HCT116 (cell line): ENCODE data around the gene TLN1. TPM values are rescaled to one million over a fixed set of nuclear protein-coding genes. Genes with fewer than 3 reads are reported as not detected.
A peak's percentile ranks its signal among the peaks of the same experiment; 100 is the strongest.

ENCODE experiments used
- ATAC-seq: fragments of 200-7000 bp; cut with Tn5 transposase; 2 replicates; pipeline ENCODE4 v1.9.1; 2020; ENCODE audit warnings: mild to moderate bottlenecking, moderate library complexity
- BruUV-seq: library from RNA; stranded (reverse); fragments of 400-500 nt; replicated peaks from 2 replicates; lab custom pipeline; 2021; lab: Mats Ljungman, UMichigan
- CTCF ChIA-PET: fragments of 300-600 bp; sonication (Branson Sonifier 250); formaldehyde crosslinking; loops from one replicate; lab custom pipeline; 2021; ENCODE audit warnings: antibody characterized with exemption; lab: Charles Lee
- POLR2A ChIA-PET: fragments of 300-600, 350-600 bp; sonication (Branson Sonifier 250); formaldehyde crosslinking; loops from one replicate; lab custom pipeline; 2021; ENCODE audit warnings: antibody characterized with exemption; lab: Charles Lee
- RAD21 ChIA-PET, 2 experiments: fragments of 300-600 bp; sonication (Branson Sonifier 250); formaldehyde crosslinking; loops; one replicate each; lab custom pipeline; 2023; ENCODE audit warnings: low total read pairs in 2 of 2; ENCODE audit not compliant: uncharacterized antibody in 2 of 2, unreplicated experiment in 2 of 2, low non-redundant PET in 1 of 2; lab: Charles Lee
- DNase-seq: peaks from one replicate; pipeline ENCODE4 v3.0.0-alpha.2; 2010; ENCODE audit warnings: low read depth, low spot score
- H2AFZ ChIP-seq: fragments of 200-600 bp; shearing (Covaris generic), sonication (generic); 2 replicates; pipeline ENCODE4 v1.6.1; 2017; ENCODE audit warnings: low read depth, mixed run types, mixed read lengths, antibody characterized with exemption, low read length; ENCODE audit not compliant: poor library complexity, severe bottlenecking
- H3K27ac ChIP-seq: 2 replicates; pipeline ENCODE4 v1.5.1; 2012; ENCODE audit warnings: low read depth, low read length
- H3K27me3 ChIP-seq: fragments of 200-600 bp; sonication (generic); 2 replicates; pipeline ENCODE4 v1.6.1; 2016; ENCODE audit warnings: mixed run types, low read length, mixed read lengths; ENCODE audit not compliant: insufficient read depth
- H3K36me3 ChIP-seq, 2 experiments: fragments of 200-500 bp in 1 of 2; fragments of 200-600 bp in 1 of 2; sonication (Bioruptor generic) in 1 of 2; sonication (generic) in 1 of 2; 2 replicates each; pipeline versions ENCODE4 v1.5.1 to v1.6.1; 2014 to 2016; ENCODE audit warnings: low read length in 2 of 2, inconsistent platforms in 1 of 2, mixed read lengths in 1 of 2, mixed run types in 1 of 2; ENCODE audit not compliant: insufficient read depth in 2 of 2, control insufficient read depth in 1 of 2
- H3K4me1 ChIP-seq, 2 experiments: fragments of 200-600 bp in 1 of 2; sonication (generic) in 1 of 2; 2 replicates each; pipeline versions ENCODE4 v1.5.1 to v1.6.1; 2012 to 2017; ENCODE audit warnings: low read length in 2 of 2, inconsistent platforms in 1 of 2, mild to moderate bottlenecking in 1 of 2, mixed read lengths in 1 of 2, mixed run types in 1 of 2, moderate library complexity in 1 of 2; ENCODE audit not compliant: insufficient read depth in 2 of 2, control insufficient read depth in 1 of 2
- H3K4me2 ChIP-seq: fragments of 200-600 bp; sonication (generic); 2 replicates; pipeline ENCODE4 v1.6.1; 2017; ENCODE audit warnings: mixed run types, low read length, mixed read lengths
- H3K4me3 ChIP-seq, 2 experiments: fragments of 200-600 bp in 1 of 2; sonication (generic) in 1 of 2; replicated peaks in 1 of 2; 2 replicates each; pipeline ENCODE4 v1.5.1; 2011 to 2016; ENCODE audit warnings: low read length in 2 of 2, control low read depth in 1 of 2, low read depth in 1 of 2, mild to moderate bottlenecking in 1 of 2, mixed read lengths in 1 of 2, mixed run types in 1 of 2
- H3K79me2 ChIP-seq: fragments of 200-600 bp; sonication (generic); 2 replicates; pipeline ENCODE4 v1.6.1; 2017; ENCODE audit warnings: mild to moderate bottlenecking, mixed run types, low read length, moderate library complexity, mixed read lengths; ENCODE audit not compliant: insufficient read depth
- H3K9ac ChIP-seq: fragments of 200-600 bp; sonication (generic); 2 replicates; pipeline ENCODE4 v1.6.1; 2016; ENCODE audit warnings: low read length, mixed read lengths
- H3K9me2 ChIP-seq: fragments of 200-600 bp; sonication (generic), shearing (Covaris generic); 2 replicates; pipeline ENCODE4 v1.6.1; 2017; ENCODE audit warnings: mixed run types, mild to moderate bottlenecking, moderate library complexity; ENCODE audit not compliant: insufficient read depth
- H3K9me3 ChIP-seq, 2 experiments: fragments of 200-500 bp in 1 of 2; fragments of 200-600 bp in 1 of 2; sonication (Bioruptor generic) in 1 of 2; sonication (generic) in 1 of 2; 2 replicates each; pipeline ENCODE4 v1.6.1; 2014 to 2017; ENCODE audit warnings: low read length in 2 of 2, mixed read lengths in 2 of 2, inconsistent platforms in 1 of 2, low read depth in 1 of 2, mild to moderate bottlenecking in 1 of 2, mixed run types in 1 of 2, moderate library complexity in 1 of 2; ENCODE audit not compliant: control insufficient read depth in 1 of 2, insufficient read depth in 1 of 2
- H4K20me1 ChIP-seq: fragments of 200-600 bp; sonication (generic), shearing (Covaris generic); 2 replicates; pipeline ENCODE4 v1.6.1; 2017; ENCODE audit warnings: mixed run types, mild to moderate bottlenecking, moderate library complexity; ENCODE audit not compliant: insufficient read depth
- ATF3 ChIP-seq: IDR thresholded peaks from 2 replicates; pipeline ENCODE4 v1.6.1; 2012
- CTCF ChIP-seq, 3 experiments: fragments of 200-600 bp in 1 of 3; sonication (generic) in 1 of 3; IDR thresholded peaks in 2 of 3; conservative IDR thresholded peaks in 1 of 3; 2 replicates each; pipeline ENCODE4 v1.5.1; 2012 to 2017; ENCODE audit warnings: low read depth in 2 of 3, low read length in 2 of 3, antibody characterized with exemption in 1 of 3, borderline replicate concordance in 1 of 3, control low read depth in 1 of 3, mild to moderate bottlenecking in 1 of 3, mixed read lengths in 1 of 3, mixed run types in 1 of 3, moderate library complexity in 1 of 3; ENCODE audit not compliant: insufficient read depth in 1 of 3
- ELF1 ChIP-seq: IDR thresholded peaks from 2 replicates; pipeline ENCODE4 v1.6.1; 2012; ENCODE audit warnings: low read depth, borderline replicate concordance
- EZH2 ChIP-seq: fragments of 200-600 bp; sonication (generic); IDR thresholded peaks from 2 replicates; pipeline ENCODE4 v1.6.1; 2017; ENCODE audit warnings: antibody characterized with exemption, mixed run types
- FOSL1 ChIP-seq: IDR thresholded peaks from 2 replicates; pipeline ENCODE4 v1.6.1; 2012; ENCODE audit warnings: low read depth
- JUND ChIP-seq: IDR thresholded peaks from 2 replicates; pipeline ENCODE4 v1.6.1; 2012
- POLR2A ChIP-seq: IDR thresholded peaks from 2 replicates; pipeline ENCODE4 v1.7.0; 2011; ENCODE audit warnings: borderline replicate concordance; ENCODE audit not compliant: insufficient read depth, insufficient read length; ENCODE audit errors: extremely low read depth
- POLR2AphosphoS5 ChIP-seq: IDR thresholded peaks from 2 replicates; pipeline ENCODE4 v1.6.1; 2011; ENCODE audit warnings: mild to moderate bottlenecking, low read depth, low read length, moderate library complexity
- RAD21 ChIP-seq: IDR thresholded peaks from 2 replicates; pipeline ENCODE4 v1.6.1; 2012; ENCODE audit warnings: low read depth, mild to moderate bottlenecking
- REST ChIP-seq: IDR thresholded peaks from 2 replicates; pipeline ENCODE4 v1.6.1; 2012; ENCODE audit warnings: low read depth
- SIN3A ChIP-seq: IDR thresholded peaks from 2 replicates; pipeline ENCODE4 v1.6.1; 2012; ENCODE audit warnings: low read depth
- SRF ChIP-seq: IDR thresholded peaks from 2 replicates; pipeline ENCODE4 v1.6.1; 2012; ENCODE audit warnings: low read depth
- TCF7L2 ChIP-seq: IDR thresholded peaks from 2 replicates; pipeline ENCODE4 v1.7.0; 2011; ENCODE audit warnings: borderline replicate concordance, inconsistent platforms; ENCODE audit not compliant: insufficient read depth, insufficient read length; ENCODE audit errors: extremely low read depth
- YY1 ChIP-seq: IDR thresholded peaks from 2 replicates; pipeline ENCODE4 v1.6.1; 2011; ENCODE audit warnings: low read length, low read depth, moderate library complexity, mild to moderate bottlenecking; ENCODE audit not compliant: insufficient replicate concordance; ENCODE audit errors: extremely low read depth
- ZBTB33 ChIP-seq: IDR thresholded peaks from 2 replicates; pipeline ENCODE4 v1.6.1; 2011; ENCODE audit warnings: mild to moderate bottlenecking, low read length, moderate library complexity; ENCODE audit not compliant: insufficient replicate concordance; ENCODE audit errors: extremely low read depth
- ZFX ChIP-seq: fragments of 450-650 bp; IDR thresholded peaks from 2 replicates; pipeline ENCODE4 v1.6.1; 2017
- ZNF274 ChIP-seq: fragments of 200-500 bp; sonication (Bioruptor generic); IDR thresholded peaks from 2 replicates; pipeline ENCODE4 v1.6.1; 2014; ENCODE audit warnings: mild to moderate bottlenecking, low read depth, low read length, inconsistent platforms
- intact Hi-C: fragments of 100-400 bp; cut with micrococcal nuclease; formaldehyde crosslinking; loops from 2 replicates; pipeline ENCODE4 v1.10.0; 2022
- total RNA-seq: library from RNA; stranded (reverse); gene quantifications from one replicate; pipeline ENCODE4 v1.2.1, GENCODE V29; 2021; ENCODE audit not compliant: unreplicated experiment

The TLN1 gene
- total RNA-seq, 1 experiment from 2014 or later, result 144 TPM

DNA sequence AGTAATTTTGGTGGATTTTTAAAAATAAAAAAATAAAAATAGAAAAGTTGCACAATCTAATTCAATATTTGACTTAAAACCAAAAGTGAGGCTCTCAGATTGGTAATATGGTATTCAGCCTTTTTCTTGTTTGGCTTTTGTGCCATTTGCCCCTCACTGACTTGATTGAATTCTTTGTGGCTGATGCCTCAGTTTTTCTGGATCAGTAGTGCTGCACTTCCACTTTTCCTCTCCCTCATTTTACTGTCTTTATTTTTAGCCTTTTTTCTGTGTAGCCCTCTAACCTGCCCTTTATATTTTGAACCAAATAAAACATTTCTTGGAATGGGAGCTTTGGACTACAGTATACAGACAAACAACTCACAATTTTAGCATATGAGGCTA lies 25.9 kb upstream of the TLN1 start (continued):
- no peak for TF ChIP-seq REST

DNA sequence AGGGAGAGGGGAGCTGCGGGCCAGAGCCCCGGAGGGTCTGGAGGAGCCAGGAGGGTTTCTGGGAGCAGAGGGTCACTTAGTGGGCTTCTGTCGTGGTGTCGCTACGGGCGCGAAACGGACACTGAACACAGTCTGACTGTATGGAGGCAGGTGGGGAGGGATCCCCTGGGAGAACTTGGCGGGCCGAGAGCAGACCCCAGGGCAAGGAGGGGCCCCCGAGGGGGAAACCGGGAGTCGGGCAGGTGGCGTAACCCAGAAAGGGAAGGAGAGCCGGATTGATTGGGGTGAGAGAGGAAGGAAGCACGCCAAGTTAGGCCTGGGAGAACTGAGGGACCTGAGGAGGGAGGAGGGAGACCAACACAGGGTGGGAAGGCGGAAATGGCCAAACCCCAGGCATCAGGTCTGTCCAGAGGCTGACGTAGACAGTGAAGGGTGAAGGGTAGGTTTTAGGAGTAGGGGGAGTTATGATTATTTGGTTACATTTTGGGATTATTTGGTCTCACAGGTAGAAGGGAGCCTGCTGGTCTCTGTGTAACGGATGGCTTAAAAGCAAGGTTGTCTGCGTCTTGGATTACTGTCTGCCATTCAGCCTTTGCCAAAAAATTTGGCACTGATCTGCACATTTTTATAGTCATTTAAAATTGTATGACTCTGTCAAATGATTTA lies 25.4 kb upstream of the TLN1 start:
- Histone ChIP-seq H3K27ac (peak overlapping the region; percentile 88), H3K27me3 (no peaks in the 10 kb centered on the region), H3K79me2 (peaks cover 39% of the 10 kb centered on the region), H3K4me3 (peak overlapping the region; percentile 81 to 83), H3K9ac (peak overlapping the region; percentile 89), H3K9me3 (no peaks in the 10 kb centered on the region), H3K4me1 (peaks cover 10 to 25% of the 10 kb centered on the region in 2 experiments; a peak in 3 of 4 replicates), H2AFZ (no peak overlapping the region), H3K9me2 (no peaks in the 10 kb centered on the region), H3K4me2 (peak overlapping the region; percentile 81), H3K36me3 (peaks cover 11 to 13% of the 10 kb centered on the region in 2 experiments; a peak in 3 of 4 replicates), H4K20me1 (no peaks in the 10 kb centered on the region)
- ChIA-PET CTCF (interaction anchor here (0.6 to 1.6 kb wide), 5 partner anchors 10 to 289 kb away, joined by 3 to 10 read pairs (median 6); partner anchors contain the start of genes CREB3 and TLN1), RAD21 (no interaction called here), POLR2A (interaction anchor here (2.1 kb wide), 1 partner anchor 8 kb away, joined by 5 read pairs; the partner anchor contains the start of genes GBA2 and RGP1)
- intact Hi-C loops, result no loop called here
- BruUV-seq, result no TSS peak
- ATAC-seq (peak; percentile 78), DNase-seq (peak; percentile 38)
- TF ChIP-seq POLR2A, result peak; percentile 52
- peak; percentile 48; the same call in 1 of the 2 replicates for TF ChIP-seq POLR2AphosphoS5
- no peak for TF ChIP-seq SIN3A
- TF ChIP-seq ZNF274, result no peak
- TF ChIP-seq ZBTB33, result no peak
- peak; percentile 61 for TF ChIP-seq ZFX
- no peak for TF ChIP-seq EZH2
- no peak for TF ChIP-seq JUND
- no peak for TF ChIP-seq CTCF (IDR thresholded peaks at IDR 0.05 in 2 of 3, conservative IDR thresholded peaks at IDR 0.05 in 1 of 3; ENCODE audit: borderline replicate concordance in 1 of 3, insufficient read depth in 1 of 3, low read depth in 2 of 3, low read length in 2 of 3)
- TF ChIP-seq SRF, result no peak
- TF ChIP-seq FOSL1, result no peak
- TF ChIP-seq YY1, result no peak
- TF ChIP-seq ELF1, result no peak
- no peak for TF ChIP-seq TCF7L2
- TF ChIP-seq RAD21, result no peak
- no peak for TF ChIP-seq ATF3
